HEK293 (cell line): ENCODE data around the gene SCP2D1.

Source experiments
- CTCF ChIA-PET: fragments of 350-600 bp; formaldehyde crosslinking; extraction: SDS; loops from one replicate; lab custom pipeline; 2021; ENCODE audit warnings: antibody characterized with exemption; lab: Yijun Ruan, JAX
- POLR2A ChIA-PET: fragments of 300-600 bp; formaldehyde crosslinking; extraction: SDS; loops from one replicate; lab custom pipeline; 2020; ENCODE audit warnings: antibody characterized with exemption, inconsistent platforms; lab: Yijun Ruan, JAX
- H3K27ac ChIP-seq: fragments of 200-500 bp; sonication (Bioruptor generic); 2 replicates; pipeline ENCODE4 v1.5.1; 2014; ENCODE audit warnings: low read depth, low read length, control low read depth, inconsistent platforms; ENCODE audit errors: extremely low read depth
- H3K36me3 ChIP-seq, 2 experiments: fragments of 200-500 bp in 1 of 2; sonication (Bioruptor generic) in 1 of 2; 1 replicate in 1 of 2; 2 replicates in 1 of 2; pipeline ENCODE4 v1.5.1; 2014 to 2017; ENCODE audit warnings: inconsistent platforms in 2 of 2, low read length in 2 of 2; ENCODE audit not compliant: control insufficient read depth in 2 of 2, insufficient read depth in 1 of 2
- H3K4me1 ChIP-seq: fragments of 200-500 bp; sonication (Bioruptor generic); 2 replicates; pipeline ENCODE4 v1.5.1; 2014; ENCODE audit warnings: mild to moderate bottlenecking, low read length, inconsistent platforms; ENCODE audit not compliant: control insufficient read depth, insufficient read depth
- H3K4me3 ChIP-seq: 2 replicates; pipeline ENCODE4 v1.5.1; 2011; ENCODE audit warnings: low read depth, mild to moderate bottlenecking, control low read depth, low read length, moderate library complexity
- H3K9me3 ChIP-seq: fragments of 200-500 bp; sonication (Bioruptor generic); 2 replicates; pipeline ENCODE4 v1.5.1; 2014; ENCODE audit warnings: low read depth, low read length, inconsistent platforms; ENCODE audit not compliant: control insufficient read depth, insufficient read depth
- AEBP2 ChIP-seq: fragments of 450-650 bp; formaldehyde crosslinking; IDR thresholded peaks from 2 replicates; pipeline ENCODE4 v1.5.1; 2016; ENCODE audit warnings: missing biosample characterization, missing genetic modification characterization, borderline replicate concordance
- GFI1B ChIP-seq: fragments of 450-650 bp; formaldehyde crosslinking; IDR thresholded peaks from 2 replicates; pipeline ENCODE4 v1.5.1; 2016; ENCODE audit warnings: missing biosample characterization, missing genetic modification characterization
- RBAK ChIP-seq: fragments of 450-650 bp; formaldehyde crosslinking; IDR thresholded peaks from 2 replicates; pipeline ENCODE4 v1.5.1; 2016; ENCODE audit warnings: missing biosample characterization, missing genetic modification characterization
- SETDB1 ChIP-seq: IDR thresholded peaks from one replicate; pipeline ENCODE4 v1.6.1; 2017; ENCODE audit warnings: mild to moderate bottlenecking, low read length, moderate library complexity, mixed read lengths; ENCODE audit not compliant: insufficient read length
- ZNF18 ChIP-seq: fragments of 450-650 bp; formaldehyde crosslinking; IDR thresholded peaks from 2 replicates; pipeline ENCODE4 v1.5.1; 2016; ENCODE audit warnings: missing biosample characterization, missing genetic modification characterization
- ZNF184 ChIP-seq: fragments of 450-650 bp; IDR thresholded peaks from 2 replicates; pipeline ENCODE4 v1.5.1; 2018; ENCODE audit warnings: missing biosample characterization, mild to moderate bottlenecking, missing genetic modification characterization
- ZNF221 ChIP-seq: fragments of 450-650 bp; formaldehyde crosslinking; IDR thresholded peaks from 2 replicates; pipeline ENCODE4 v1.5.1; 2017; ENCODE audit warnings: missing biosample characterization, missing genetic modification characterization, borderline replicate concordance
- ZNF223 ChIP-seq: fragments of 450-650 bp; formaldehyde crosslinking; IDR thresholded peaks from 2 replicates; pipeline ENCODE4 v1.5.1; 2016; ENCODE audit warnings: missing biosample characterization, missing genetic modification characterization
- ZNF248 ChIP-seq: fragments of 450-650 bp; formaldehyde crosslinking; IDR thresholded peaks from 2 replicates; pipeline ENCODE4 v1.5.1; 2017; ENCODE audit warnings: missing biosample characterization, missing genetic modification characterization
- ZNF362 ChIP-seq: fragments of 450-650 bp; formaldehyde crosslinking; IDR thresholded peaks from 2 replicates; pipeline ENCODE4 v1.5.1; 2016; ENCODE audit warnings: missing biosample characterization, missing genetic modification characterization
- ZNF560 ChIP-seq: fragments of 450-650 bp; formaldehyde crosslinking; IDR thresholded peaks from 2 replicates; pipeline ENCODE4 v1.5.1; 2017; ENCODE audit warnings: missing biosample characterization, missing genetic modification characterization, borderline replicate concordance
- ZNF610 ChIP-seq: fragments of 450-650 bp; formaldehyde crosslinking; IDR thresholded peaks from 2 replicates; pipeline ENCODE4 v1.5.1; 2016; ENCODE audit warnings: missing biosample characterization, missing genetic modification characterization, borderline replicate concordance
- ZNF626 ChIP-seq: fragments of 450-650 bp; sonication (Bioruptor Pico); formaldehyde crosslinking; IDR thresholded peaks from 2 replicates; pipeline ENCODE4 v1.5.1; 2018; ENCODE audit warnings: missing biosample characterization, missing genetic modification characterization, inconsistent platforms
- ZNF629 ChIP-seq: fragments of 450-650 bp; formaldehyde crosslinking; IDR thresholded peaks from 2 replicates; pipeline ENCODE4 v1.5.1; 2017; ENCODE audit warnings: missing biosample characterization, missing genetic modification characterization
- ZSCAN16 ChIP-seq: fragments of 450-650 bp; formaldehyde crosslinking; IDR thresholded peaks from 2 replicates; pipeline ENCODE4 v1.5.1; 2016; ENCODE audit warnings: missing biosample characterization, missing genetic modification characterization
- TF ChIP-seq, protein P1 (sequence below): fragments of 450-650 bp; formaldehyde crosslinking; IDR thresholded peaks from 2 replicates; pipeline ENCODE4 v1.5.1; 2016; ENCODE audit warnings: missing biosample characterization, missing genetic modification characterization
- TF ChIP-seq, protein P2 (sequence below): fragments of 450-650 bp; formaldehyde crosslinking; conservative IDR thresholded peaks from 2 replicates; pipeline ENCODE4 v1.5.1; 2016; ENCODE audit warnings: low read depth, missing biosample characterization, missing genetic modification characterization

The SCP2D1 gene

DNA sequence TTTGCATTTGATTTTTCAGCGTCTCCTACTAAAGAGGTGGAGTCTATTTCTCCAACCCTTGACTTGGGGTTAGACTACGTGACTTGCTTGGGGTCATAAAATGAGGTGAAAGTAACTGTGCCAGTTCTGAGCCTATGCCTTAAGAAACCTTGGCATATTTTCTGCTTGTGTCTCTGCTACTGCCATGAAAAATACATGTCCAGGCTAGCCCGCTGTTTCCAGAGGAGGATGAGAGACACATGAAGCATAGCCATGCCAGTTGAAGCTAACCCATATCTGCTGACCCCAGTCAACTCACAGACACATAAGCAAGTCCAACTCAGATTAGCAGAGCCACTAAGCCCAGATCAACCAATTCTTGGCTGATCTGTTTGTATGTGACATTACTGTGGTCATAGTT is 38.7 kb downstream of the SCP2D1 start (continued):
- TF ChIP-seq, protein P1, sequence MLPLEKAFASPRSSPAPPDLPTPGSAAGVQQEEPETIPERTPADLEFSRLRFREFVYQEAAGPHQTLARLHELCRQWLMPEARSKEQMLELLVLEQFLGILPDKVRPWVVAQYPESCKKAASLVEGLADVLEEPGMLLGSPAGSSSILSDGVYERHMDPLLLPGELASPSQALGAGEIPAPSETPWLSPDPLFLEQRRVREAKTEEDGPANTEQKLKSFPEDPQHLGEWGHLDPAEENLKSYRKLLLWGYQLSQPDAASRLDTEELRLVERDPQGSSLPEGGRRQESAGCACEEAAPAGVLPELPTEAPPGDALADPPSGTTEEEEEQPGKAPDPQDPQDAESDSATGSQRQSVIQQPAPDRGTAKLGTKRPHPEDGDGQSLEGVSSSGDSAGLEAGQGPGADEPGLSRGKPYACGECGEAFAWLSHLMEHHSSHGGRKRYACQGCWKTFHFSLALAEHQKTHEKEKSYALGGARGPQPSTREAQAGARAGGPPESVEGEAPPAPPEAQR: no peak
- no peak for TF ChIP-seq ZNF223 (tag by site-specific recombination)

DNA sequence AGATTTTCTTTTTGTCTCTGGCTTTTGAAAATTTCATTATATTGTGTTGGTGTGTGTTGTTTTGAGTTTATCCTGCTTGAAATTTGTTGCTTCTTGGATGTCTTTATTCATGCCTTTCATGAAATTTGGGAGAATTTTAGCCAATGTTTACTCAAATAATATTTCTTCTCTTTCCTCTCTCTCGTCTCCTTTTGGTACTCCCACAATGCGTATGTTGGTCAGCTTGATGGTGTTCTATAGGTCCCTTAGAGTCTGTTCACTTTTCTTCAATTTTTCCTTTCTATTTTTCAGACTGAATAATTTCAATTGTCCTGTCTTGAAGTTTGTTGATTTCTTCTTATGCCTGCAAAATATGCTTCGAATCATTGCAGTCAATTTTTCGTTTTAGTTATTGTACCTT is 39.6 kb downstream of the SCP2D1 start:
- TF ChIP-seq ZNF362 (tag by site-specific recombination): no peak
- peak; percentile 66 for TF ChIP-seq SETDB1
- Histone ChIP-seq H3K4me1 (no peaks in the 10 kb centered on the region), H3K4me3 (no peak overlapping the region), H3K36me3 (no peaks in the 10 kb centered on the region), H3K27ac (no peak overlapping the region), H3K9me3 (no peaks in the 10 kb centered on the region)
- ChIA-PET CTCF (interaction anchor here (1.1 to 1.2 kb wide), 2 partner anchors 46 to 221 kb away, joined by 3 to 4 read pairs; no protein-coding TSS in a partner anchor), POLR2A (no interaction called here)

DNA sequence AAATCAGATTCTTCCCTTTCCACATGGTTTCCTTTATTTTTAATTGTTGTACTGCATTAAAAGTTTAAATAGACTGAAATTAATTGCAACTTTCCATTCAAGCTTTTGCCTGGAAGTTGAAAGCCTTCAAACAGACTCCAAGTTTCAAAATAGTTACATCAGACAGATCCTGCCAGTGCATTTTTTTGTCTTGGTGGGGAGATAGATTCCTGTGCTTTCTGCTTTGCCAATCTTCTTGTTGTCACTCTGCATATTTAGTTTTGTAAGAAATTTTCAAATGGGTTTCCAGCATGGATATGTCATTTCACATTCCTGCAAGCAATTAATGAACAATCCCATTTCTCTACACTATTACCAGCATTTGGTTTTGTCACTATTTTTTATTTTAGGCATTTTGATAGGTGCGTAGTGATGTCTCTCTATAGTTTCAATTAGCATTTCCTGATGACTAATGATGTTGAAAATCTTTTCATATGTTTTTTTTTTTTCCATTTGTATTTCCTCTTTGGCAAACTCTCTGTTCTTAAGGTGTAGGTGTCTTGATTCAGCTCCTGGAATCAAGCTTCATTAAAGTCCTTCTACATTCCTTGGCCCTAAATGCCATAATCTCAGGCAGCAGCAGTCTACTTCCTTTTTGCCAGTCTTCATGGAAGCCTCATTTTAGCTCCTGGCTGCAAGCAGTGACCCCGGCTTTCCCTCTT is 40.5 kb downstream of the SCP2D1 start:
- Histone ChIP-seq H3K36me3 (no peaks in the 10 kb centered on the region), H3K27ac (no peak overlapping the region), H3K4me1 (no peaks in the 10 kb centered on the region), H3K9me3 (no peaks in the 10 kb centered on the region), H3K4me3 (no peak overlapping the region)
- TF ChIP-seq ZSCAN16 (no peak), ZNF18 (tag by site-specific recombination) (no peak), AEBP2 (tag by site-specific recombination) (no peak), ZNF560 (tag by site-specific recombination) (no peak), ZNF248 (tag by site-specific recombination) (no peak), RBAK (no peak), ZNF626 (tag by site-specific recombination) (no peak), GFI1B (tag by site-specific recombination) (no peak), ZNF629 (tag by site-specific recombination) (no peak), ZNF610 (tag by site-specific recombination) (no peak), ZNF184 (no peak), ZNF221 (tag by site-specific recombination) (no peak)
- TF ChIP-seq, protein P2, sequence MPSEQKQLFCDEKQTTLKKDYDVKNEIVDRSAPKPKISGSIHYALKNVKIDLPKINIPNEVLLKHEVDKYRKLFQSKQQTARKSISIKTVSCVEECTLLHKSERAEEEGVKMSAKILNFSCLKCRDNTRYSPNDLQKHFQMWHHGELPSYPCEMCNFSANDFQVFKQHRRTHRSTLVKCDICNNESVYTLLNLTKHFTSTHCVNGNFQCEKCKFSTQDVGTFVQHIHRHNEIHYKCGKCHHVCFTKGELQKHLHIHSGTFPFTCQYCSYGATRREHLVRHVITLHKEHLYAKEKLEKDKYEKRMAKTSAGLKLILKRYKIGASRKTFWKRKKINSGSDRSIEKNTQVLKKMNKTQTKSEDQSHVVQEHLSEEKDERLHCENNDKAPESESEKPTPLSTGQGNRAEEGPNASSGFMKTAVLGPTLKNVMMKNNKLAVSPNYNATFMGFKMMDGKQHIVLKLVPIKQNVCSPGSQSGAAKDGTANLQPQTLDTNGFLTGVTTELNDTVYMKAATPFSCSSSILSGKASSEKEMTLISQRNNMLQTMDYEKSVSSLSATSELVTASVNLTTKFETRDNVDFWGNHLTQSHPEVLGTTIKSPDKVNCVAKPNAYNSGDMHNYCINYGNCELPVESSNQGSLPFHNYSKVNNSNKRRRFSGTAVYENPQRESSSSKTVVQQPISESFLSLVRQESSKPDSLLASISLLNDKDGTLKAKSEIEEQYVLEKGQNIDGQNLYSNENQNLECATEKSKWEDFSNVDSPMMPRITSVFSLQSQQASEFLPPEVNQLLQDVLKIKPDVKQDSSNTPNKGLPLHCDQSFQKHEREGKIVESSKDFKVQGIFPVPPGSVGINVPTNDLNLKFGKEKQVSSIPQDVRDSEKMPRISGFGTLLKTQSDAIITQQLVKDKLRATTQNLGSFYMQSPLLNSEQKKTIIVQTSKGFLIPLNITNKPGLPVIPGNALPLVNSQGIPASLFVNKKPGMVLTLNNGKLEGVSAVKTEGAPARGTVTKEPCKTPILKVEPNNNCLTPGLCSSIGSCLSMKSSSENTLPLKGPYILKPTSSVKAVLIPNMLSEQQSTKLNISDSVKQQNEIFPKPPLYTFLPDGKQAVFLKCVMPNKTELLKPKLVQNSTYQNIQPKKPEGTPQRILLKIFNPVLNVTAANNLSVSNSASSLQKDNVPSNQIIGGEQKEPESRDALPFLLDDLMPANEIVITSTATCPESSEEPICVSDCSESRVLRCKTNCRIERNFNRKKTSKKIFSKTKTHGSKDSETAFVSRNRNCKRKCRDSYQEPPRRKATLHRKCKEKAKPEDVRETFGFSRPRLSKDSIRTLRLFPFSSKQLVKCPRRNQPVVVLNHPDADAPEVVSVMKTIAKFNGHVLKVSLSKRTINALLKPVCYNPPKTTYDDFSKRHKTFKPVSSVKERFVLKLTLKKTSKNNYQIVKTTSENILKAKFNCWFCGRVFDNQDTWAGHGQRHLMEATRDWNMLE (tag by site-specific recombination): no peak
- CTCF ChIA-PET: interaction anchor here (1.1 kb wide), 1 partner anchor 47 kb away, joined by 3 read pairs; no protein-coding TSS in a partner anchor
- POLR2A ChIA-PET: no interaction called here
